BE2C (cell line): ENCODE data around the gene PTPRD.

ENCODE experiments used
- DNase-seq: peaks from one replicate; pipeline ENCODE4 v3.0.0-alpha.2; 2020
- H3K27me3 ChIP-seq: fragments of 250-450 bp; sonication (Bioruptor Pico); 2 replicates; pipeline ENCODE4 v1.5.1; 2020; ENCODE audit warnings: mild to moderate bottlenecking
- H3K36me3 ChIP-seq: fragments of 250-450 bp; sonication (Bioruptor Pico); 2 replicates; pipeline ENCODE4 v1.5.1; 2020; ENCODE audit warnings: mild to moderate bottlenecking
- H3K4me1 ChIP-seq: fragments of 250-450 bp; sonication (Bioruptor Pico); 2 replicates; pipeline ENCODE4 v1.5.1; 2020
- H3K4me3 ChIP-seq: 2 replicates; pipeline ENCODE4 v1.5.1; 2011; ENCODE audit warnings: low read depth, low read length
- H3K9me3 ChIP-seq: fragments of 250-450 bp; sonication (Bioruptor Pico); 2 replicates; pipeline ENCODE4 v1.5.1; 2020
- CTCF ChIP-seq: IDR thresholded peaks from 2 replicates; pipeline ENCODE4 v1.5.1; 2012; ENCODE audit warnings: mild to moderate bottlenecking, low read depth, low read length

PTPRD gene

GRCh38 chr9:9216934-9217333, 1395.9 kb downstream of the PTPRD start:
- no peak for TF ChIP-seq CTCF
- H3K4me3 ChIP-seq = no peak overlapping the region
- no peaks in the 10 kb centered on the region for H3K36me3 ChIP-seq
- no peaks in the 10 kb centered on the region for H3K27me3 ChIP-seq
- no peak for DNase-seq
- H3K9me3 ChIP-seq = no peaks in the 10 kb centered on the region
- no peaks in the 10 kb centered on the region for H3K4me1 ChIP-seq

DNA sequence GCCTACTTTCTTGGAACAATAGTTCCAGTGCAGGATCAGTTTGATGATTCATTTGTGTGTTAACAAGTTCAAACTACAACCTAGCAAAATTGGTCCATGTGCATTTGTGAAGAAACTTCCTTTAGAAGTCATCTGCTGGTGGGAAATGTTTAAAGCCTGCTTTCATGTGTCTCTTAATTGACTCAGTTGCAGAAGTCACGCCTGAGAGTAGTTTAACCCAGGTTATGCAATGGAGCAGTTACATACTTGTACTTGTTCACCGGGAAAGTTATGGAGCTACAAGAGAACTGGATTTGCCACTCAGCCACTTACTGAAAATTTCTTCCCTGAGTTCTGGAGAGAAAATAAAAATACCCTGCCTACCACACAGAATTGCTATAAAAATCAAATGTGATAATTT, 1397.8 kb downstream of the PTPRD start:
- DNase-seq = no peak
- H3K36me3 ChIP-seq = no peaks in the 10 kb centered on the region

DNA sequence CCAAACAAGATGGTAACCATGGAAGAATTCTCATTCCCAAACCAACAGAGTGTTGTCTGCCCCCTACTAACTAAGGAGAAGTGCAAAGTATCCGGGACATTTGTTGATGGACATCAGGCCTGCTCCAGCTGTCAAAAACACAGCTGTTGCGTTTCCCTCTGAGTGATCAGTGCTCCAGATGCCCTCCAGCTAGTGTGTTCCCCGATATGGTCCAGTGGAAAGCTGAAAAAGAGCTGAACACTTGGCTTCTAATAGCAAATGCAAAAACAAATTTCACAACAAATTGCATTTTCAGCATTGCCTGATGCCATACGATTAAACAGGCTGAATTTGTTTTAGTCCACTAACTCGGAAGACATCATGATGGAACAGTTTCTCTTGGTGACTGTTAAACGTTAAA, 1398.7 kb downstream of the PTPRD start:
- no peak for TF ChIP-seq CTCF
- DNase-seq = no peak
- no peaks in the 10 kb centered on the region for H3K4me1 ChIP-seq
- no peaks in the 10 kb centered on the region for H3K9me3 ChIP-seq
- no peak overlapping the region for H3K4me3 ChIP-seq
- no peaks in the 10 kb centered on the region for H3K27me3 ChIP-seq
- no peaks in the 10 kb centered on the region for H3K36me3 ChIP-seq

More for the DNA sequence above, 1397.8 kb downstream of the PTPRD start:
- TF ChIP-seq CTCF = no peak
- H3K27me3 ChIP-seq = no peaks in the 10 kb centered on the region
- no peaks in the 10 kb centered on the region for H3K4me1 ChIP-seq
- H3K9me3 ChIP-seq = no peaks in the 10 kb centered on the region
- no peak overlapping the region for H3K4me3 ChIP-seq

- Histone ChIP-seq H3K36me3 (no peaks in the 10 kb centered on the region), H3K4me1 (no peaks in the 10 kb centered on the region)
- TF ChIP-seq CTCF = no peak
Observed at GRCh38 chr9:9212963-9213362, 1399.8 kb downstream of the PTPRD start.

GRCh38 chr9:9202276-9202675, 1410.5 kb downstream of the PTPRD start:
- TF ChIP-seq CTCF = no peak
- no peaks in the 10 kb centered on the region for H3K27me3 ChIP-seq
- DNase-seq = no peak
- H3K4me3 ChIP-seq = no peak overlapping the region
- H3K36me3 ChIP-seq = no peaks in the 10 kb centered on the region
- H3K9me3 ChIP-seq = no peaks in the 10 kb centered on the region
- H3K4me1 ChIP-seq = no peaks in the 10 kb centered on the region

More at GRCh38 chr9:9212963-9213362, 1399.8 kb downstream of the PTPRD start:
- no peaks in the 10 kb centered on the region for H3K9me3 ChIP-seq
- DNase-seq = no peak
- no peaks in the 10 kb centered on the region for H3K27me3 ChIP-seq
- no peak overlapping the region for H3K4me3 ChIP-seq

- Histone ChIP-seq H3K4me3 (no peak overlapping the region), H3K4me1 (no peaks in the 10 kb centered on the region), H3K9me3 (no peaks in the 10 kb centered on the region), H3K27me3 (no peaks in the 10 kb centered on the region), H3K36me3 (no peaks in the 10 kb centered on the region)
- TF ChIP-seq CTCF = no peak
- DNase-seq = no peak
Observed at GRCh38 chr9:9186086-9186485, 1426.7 kb downstream of the PTPRD start.
